Fibroblast of the aortic adventitia (primary cell): Measurements from ENCODE around the gene ADGRF4. TPM values are rescaled to one million over a fixed set of nuclear protein-coding genes. Genes with fewer than 3 reads are reported as not detected.

Source experiments
- DNase-seq: peaks from one replicate; pipeline ENCODE4 v3.0.0-alpha.2; 2010; ENCODE audit warnings: low read depth
- H3K4me3 ChIP-seq: 2 replicates; pipeline ENCODE4 v1.5.1; 2011; ENCODE audit warnings: low read depth, mild to moderate bottlenecking, control low read depth, low read length, moderate library complexity
- total RNA-seq: library from RNA; depleted of rRNA; stranded (reverse); fragments of >200 nt; gene quantifications from 2 replicates; pipeline ENCODE4 v1.2.3, GENCODE V29; 2012; ENCODE audit warnings: low replicate concordance
- TF ChIP-seq, protein P1 (sequence below): IDR thresholded peaks from 2 replicates; pipeline ENCODE4 v1.5.1; 2011; ENCODE audit warnings: mild to moderate bottlenecking, low read length, control low read depth, inconsistent platforms; ENCODE audit not compliant: insufficient read depth

Gene ADGRF4
- total RNA-seq, 1 donor: 2.7 TPM

GRCh38 chr6:47672816-47673215 lies 25.6 kb upstream of the ADGRF4 start:
- no peak overlapping the region for H3K4me3 ChIP-seq
- TF ChIP-seq, protein P1, sequence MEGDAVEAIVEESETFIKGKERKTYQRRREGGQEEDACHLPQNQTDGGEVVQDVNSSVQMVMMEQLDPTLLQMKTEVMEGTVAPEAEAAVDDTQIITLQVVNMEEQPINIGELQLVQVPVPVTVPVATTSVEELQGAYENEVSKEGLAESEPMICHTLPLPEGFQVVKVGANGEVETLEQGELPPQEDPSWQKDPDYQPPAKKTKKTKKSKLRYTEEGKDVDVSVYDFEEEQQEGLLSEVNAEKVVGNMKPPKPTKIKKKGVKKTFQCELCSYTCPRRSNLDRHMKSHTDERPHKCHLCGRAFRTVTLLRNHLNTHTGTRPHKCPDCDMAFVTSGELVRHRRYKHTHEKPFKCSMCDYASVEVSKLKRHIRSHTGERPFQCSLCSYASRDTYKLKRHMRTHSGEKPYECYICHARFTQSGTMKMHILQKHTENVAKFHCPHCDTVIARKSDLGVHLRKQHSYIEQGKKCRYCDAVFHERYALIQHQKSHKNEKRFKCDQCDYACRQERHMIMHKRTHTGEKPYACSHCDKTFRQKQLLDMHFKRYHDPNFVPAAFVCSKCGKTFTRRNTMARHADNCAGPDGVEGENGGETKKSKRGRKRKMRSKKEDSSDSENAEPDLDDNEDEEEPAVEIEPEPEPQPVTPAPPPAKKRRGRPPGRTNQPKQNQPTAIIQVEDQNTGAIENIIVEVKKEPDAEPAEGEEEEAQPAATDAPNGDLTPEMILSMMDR: no peak
- no peak for DNase-seq

- no peak for DNase-seq
- no peak overlapping the region for H3K4me3 ChIP-seq
- TF ChIP-seq, protein P1: no peak
Observed at GRCh38 chr6:47674673-47675072, 23.7 kb upstream of the ADGRF4 start.

DNA sequence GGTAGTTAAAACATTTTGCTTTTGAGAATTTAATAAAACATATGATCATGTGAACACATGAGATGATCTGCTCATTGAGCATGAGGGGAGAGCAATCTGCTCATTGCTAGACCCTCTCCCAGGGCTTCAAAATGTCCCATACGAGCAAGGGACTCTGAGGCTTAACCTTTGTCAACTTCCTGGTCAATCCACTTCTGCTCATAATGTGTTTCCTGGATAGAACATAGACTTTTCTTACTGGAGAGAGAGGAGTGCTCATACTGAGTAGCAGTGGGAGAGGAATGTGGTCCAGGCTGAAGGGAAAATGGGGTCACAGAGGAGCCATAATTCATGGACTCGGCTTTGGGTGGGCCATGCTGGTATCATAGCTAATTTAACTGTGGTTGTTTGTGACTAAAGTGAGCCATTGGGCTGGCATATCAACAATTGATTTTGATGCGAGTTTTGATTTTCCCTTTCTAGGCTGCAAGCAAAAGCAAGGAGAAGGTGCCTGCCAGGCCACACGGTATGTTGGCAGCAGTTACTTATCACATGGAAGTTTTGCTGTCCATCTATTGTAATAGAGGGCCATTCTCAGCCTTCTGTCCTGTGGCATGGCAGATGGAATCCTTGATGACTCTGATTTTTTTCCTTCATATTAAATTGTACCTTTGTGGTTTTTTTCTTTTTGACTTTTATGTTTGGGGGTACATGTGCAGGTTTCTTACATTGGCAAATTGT lies 20.8 kb upstream of the ADGRF4 start:
- H3K4me3 ChIP-seq: no peak overlapping the region
- no peak for DNase-seq
- TF ChIP-seq, protein P1: no peak

DNA sequence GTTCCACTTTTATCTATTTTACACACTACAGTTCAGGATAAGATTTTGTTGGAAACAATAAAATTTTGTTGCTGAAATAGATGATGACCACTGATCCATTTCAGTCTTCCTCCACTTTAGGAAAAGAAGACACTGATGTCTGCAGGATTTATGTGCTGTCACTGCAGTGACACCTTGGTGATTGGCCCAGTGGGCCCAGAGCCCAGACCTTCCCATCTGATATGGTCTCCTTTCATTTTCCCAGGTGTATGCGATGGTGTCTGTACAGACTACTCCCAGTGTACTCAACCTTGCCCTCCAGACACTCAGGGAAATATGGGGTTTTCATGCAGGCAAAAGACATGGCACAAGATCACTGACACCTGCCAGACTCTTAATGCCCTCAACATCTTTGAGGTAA lies 19.6 kb upstream of the ADGRF4 start:
- no peak for DNase-seq
- TF ChIP-seq, protein P1: no peak
- no peak overlapping the region for H3K4me3 ChIP-seq

DNA sequence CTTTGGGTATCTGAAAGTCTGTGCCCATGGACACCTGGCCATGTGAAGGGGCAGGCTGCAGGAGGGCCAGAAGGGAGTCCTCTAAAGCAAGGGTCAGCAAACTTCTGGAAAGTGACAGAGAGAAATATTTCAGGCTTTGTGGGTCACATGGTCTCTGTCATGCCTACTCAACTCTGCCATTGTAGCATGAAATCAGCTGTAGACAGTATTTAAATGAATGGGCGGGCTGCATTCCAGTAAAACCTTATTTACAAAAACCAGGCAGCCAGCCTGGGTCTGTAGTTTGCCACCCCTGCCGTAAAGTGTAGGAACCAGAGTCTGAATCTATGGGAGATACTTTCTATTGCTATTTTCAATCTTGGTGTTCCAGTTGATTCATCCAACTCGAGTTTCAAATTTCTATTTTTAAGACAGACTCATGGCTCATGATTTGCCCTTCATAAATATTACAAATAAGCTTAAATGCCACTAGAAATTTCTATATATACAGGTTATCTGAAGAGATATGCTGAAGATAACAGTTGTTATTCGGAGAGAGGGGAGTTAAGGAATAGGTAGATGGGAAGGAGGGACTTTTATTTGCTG lies 19.0 kb upstream of the ADGRF4 start:
- TF ChIP-seq, protein P1: no peak

GRCh38 chr6:47680051-47680450 lies 18.3 kb upstream of the ADGRF4 start:
- no peak overlapping the region for H3K4me3 ChIP-seq
- TF ChIP-seq, protein P1: no peak
- no peak for DNase-seq

More for the DNA sequence above, 19.0 kb upstream of the ADGRF4 start:
- H3K4me3 ChIP-seq: no peak overlapping the region
- no peak for DNase-seq
